ENCODE results near the gene IP6K1. TPM values are rescaled to one million over a fixed set of nuclear protein-coding genes. Genes with fewer than 3 reads are reported as not detected.
A peak's percentile ranks its signal among the peaks of the same experiment; 100 is the strongest.
"Not testable (repeated sequence)": the region's sequence is repeated elsewhere in the genome, so short reads cannot be mapped to it uniquely, and the experiment has no call there.

IP6K1 gene
- total RNA-seq, 4 donors from 2014 or later, result 13.5 to 22.2 (median 19.5) TPM

GRCh38 chr3:49785565-49786356, 581 bp downstream of the IP6K1 start:
- in situ Hi-C loops (cut with MboI; ENCODE audit: low sequenced_read_pairs in 4 of 4) (no loop called here), intact Hi-C loops (cut with DNase I; ENCODE audit: low total_unique reads) (loop anchor here (1.0 to 10.0 kb wide), 4 partner anchors 20 to 941 kb away; partner anchors contain the start of gene PRKAR2A)
- DNase-seq, result peak in 1 of 2 donors; percentile 28
- Histone ChIP-seq H3K36me3 (peaks cover 0 to 11% of the 10 kb centered on the region in 2 donors), H3K27me3 (no peaks in the 10 kb centered on the region), H3K4me1 (peaks cover 15 to 21% of the 10 kb centered on the region in 2 donors), H3K9me3 (no peaks in the 10 kb centered on the region), H3K27ac (peak overlapping the region; percentile 90 to 97 (median 94)), H3K4me3 (peak overlapping the region; percentile 77 to 93 (median 86))
- peak; percentile 59 to 65 for ATAC-seq
- no peak for TF ChIP-seq CTCF (IDR thresholded peaks at IDR 0.05 in 4 of 5, conservative IDR thresholded peaks at IDR 0.05 in 1 of 5)
- no peak for TF ChIP-seq POLR2A (IDR thresholded peaks at IDR 0.05)

- intact Hi-C loops (cut with DNase I; ENCODE audit: low total_unique reads), result loop anchor here (10.0 kb wide), 1 partner anchor 937 kb away; the partner anchor contains the start of gene PRKAR2A
- DNase-seq; H3K9me3 ChIP-seq; in situ Hi-C loops (cut with MboI; ENCODE audit: low sequenced_read_pairs in 4 of 4); H3K4me3 ChIP-seq; H3K27me3 ChIP-seq; H3K27ac ChIP-seq; ATAC-seq: not testable (repeated sequence)
- H3K4me1 ChIP-seq, result peaks cover 26% of the 10 kb centered on the region in 2 donors
- H3K36me3 ChIP-seq, result peaks cover 0 to 15% of the 10 kb centered on the region in 2 donors
Observed at GRCh38 chr3:49782277-49782676, 4.1 kb downstream of the IP6K1 start.

- Histone ChIP-seq H3K27ac (no peak overlapping the region), H3K4me1 (peaks cover 20 to 26% of the 10 kb centered on the region in 2 donors), H3K9me3 (no peaks in the 10 kb centered on the region), H3K4me3 (no peak overlapping the region), H3K36me3 (peaks cover 0 to 15% of the 10 kb centered on the region in 2 donors), H3K27me3 (no peaks in the 10 kb centered on the region)
- no peak for ATAC-seq
- in situ Hi-C loops (cut with MboI; ENCODE audit: low sequenced_read_pairs in 4 of 4), result no loop called here
- TF ChIP-seq POLR2A (IDR thresholded peaks at IDR 0.05) (no peak), CTCF (IDR thresholded peaks at IDR 0.05 in 4 of 5, conservative IDR thresholded peaks at IDR 0.05 in 1 of 5) (no peak)
- intact Hi-C loops (cut with DNase I; ENCODE audit: low total_unique reads), result loop anchor here (10.0 kb wide), 1 partner anchor 937 kb away; the partner anchor contains the start of gene PRKAR2A
- no peak for DNase-seq
Observed at GRCh38 chr3:49781415-49782199, 4.7 kb downstream of the IP6K1 start.

- H3K27me3 ChIP-seq; in situ Hi-C loops (cut with MboI; ENCODE audit: low sequenced_read_pairs in 4 of 4); H3K9me3 ChIP-seq; ATAC-seq; H3K27ac ChIP-seq; H3K4me3 ChIP-seq; DNase-seq: not testable (repeated sequence)
- Histone ChIP-seq H3K4me1 (peaks cover 20 to 26% of the 10 kb centered on the region in 2 donors), H3K36me3 (peaks cover 0 to 15% of the 10 kb centered on the region in 2 donors)
- intact Hi-C loops (cut with DNase I; ENCODE audit: low total_unique reads), result loop anchor here (10.0 kb wide), 1 partner anchor 936 kb away; the partner anchor contains the start of gene PRKAR2A
Observed at GRCh38 chr3:49780975-49781365, 5.4 kb downstream of the IP6K1 start.

- DNase-seq, result no peak
- no peaks in the 10 kb centered on the region for H3K9me3 ChIP-seq
- peaks cover 16 to 25% of the 10 kb centered on the region in 2 donors for H3K4me1 ChIP-seq
- in situ Hi-C loops (cut with MboI; ENCODE audit: low sequenced_read_pairs in 4 of 4) (no loop called here), intact Hi-C loops (cut with DNase I; ENCODE audit: low total_unique reads) (loop anchor here (10.0 kb wide), 1 partner anchor 936 kb away; the partner anchor contains the start of gene PRKAR2A)
- no peaks in the 10 kb centered on the region for H3K27me3 ChIP-seq
- no peak for TF ChIP-seq POLR2A (IDR thresholded peaks at IDR 0.05)
- no peak for TF ChIP-seq CTCF (IDR thresholded peaks at IDR 0.05 in 4 of 5, conservative IDR thresholded peaks at IDR 0.05 in 1 of 5)
- peaks cover 0 to 15% of the 10 kb centered on the region in 2 donors for H3K36me3 ChIP-seq
- no peak for ATAC-seq
- no peak overlapping the region for H3K4me3 ChIP-seq
- no peak overlapping the region for H3K27ac ChIP-seq
Observed at GRCh38 chr3:49780080-49780974, 6.0 kb downstream of the IP6K1 start.

All from gastrocnemius medialis (tissue), 4 donors.